Effector memory CD4-positive, alpha-beta T cell (primary cell): ENCODE results near the gene CHRND.
A peak's percentile ranks its signal among the peaks of the same experiment; 100 is the strongest.

Source experiments
- DNase-seq, 3 donors: peaks; one replicate each; pipeline ENCODE4 v3.0.0-alpha.2; 2020
- H3K27ac ChIP-seq: 2 replicates; pipeline ENCODE4 v1.7.0; 2013; ENCODE audit warnings: mild to moderate bottlenecking, low read length, moderate library complexity; ENCODE audit not compliant: insufficient read depth, poor library complexity, severe bottlenecking
- H3K27me3 ChIP-seq: replicated peaks from 2 replicates; pipeline ENCODE4 v1.7.0; 2013; ENCODE audit warnings: mild to moderate bottlenecking, low read length; ENCODE audit not compliant: insufficient read depth, control insufficient read depth, poor library complexity, severe bottlenecking
- H3K36me3 ChIP-seq: 2 replicates; pipeline ENCODE4 v1.7.0; 2013; ENCODE audit warnings: mild to moderate bottlenecking, low read length, moderate library complexity; ENCODE audit not compliant: control insufficient read depth, insufficient read depth
- H3K4me1 ChIP-seq: 2 replicates; pipeline ENCODE4 v1.7.0; 2013; ENCODE audit warnings: low read length, mild to moderate bottlenecking; ENCODE audit not compliant: control insufficient read depth, insufficient read depth, poor library complexity, severe bottlenecking
- H3K4me3 ChIP-seq: 2 replicates; pipeline ENCODE4 v1.7.0; 2013; ENCODE audit warnings: low read length, low read depth, mild to moderate bottlenecking; ENCODE audit not compliant: insufficient read depth, poor library complexity, severe bottlenecking
- H3K9me3 ChIP-seq: 2 replicates; pipeline ENCODE4 v1.7.0; 2013; ENCODE audit warnings: mild to moderate bottlenecking, low read length, moderate library complexity; ENCODE audit not compliant: control insufficient read depth

The CHRND gene

DNA sequence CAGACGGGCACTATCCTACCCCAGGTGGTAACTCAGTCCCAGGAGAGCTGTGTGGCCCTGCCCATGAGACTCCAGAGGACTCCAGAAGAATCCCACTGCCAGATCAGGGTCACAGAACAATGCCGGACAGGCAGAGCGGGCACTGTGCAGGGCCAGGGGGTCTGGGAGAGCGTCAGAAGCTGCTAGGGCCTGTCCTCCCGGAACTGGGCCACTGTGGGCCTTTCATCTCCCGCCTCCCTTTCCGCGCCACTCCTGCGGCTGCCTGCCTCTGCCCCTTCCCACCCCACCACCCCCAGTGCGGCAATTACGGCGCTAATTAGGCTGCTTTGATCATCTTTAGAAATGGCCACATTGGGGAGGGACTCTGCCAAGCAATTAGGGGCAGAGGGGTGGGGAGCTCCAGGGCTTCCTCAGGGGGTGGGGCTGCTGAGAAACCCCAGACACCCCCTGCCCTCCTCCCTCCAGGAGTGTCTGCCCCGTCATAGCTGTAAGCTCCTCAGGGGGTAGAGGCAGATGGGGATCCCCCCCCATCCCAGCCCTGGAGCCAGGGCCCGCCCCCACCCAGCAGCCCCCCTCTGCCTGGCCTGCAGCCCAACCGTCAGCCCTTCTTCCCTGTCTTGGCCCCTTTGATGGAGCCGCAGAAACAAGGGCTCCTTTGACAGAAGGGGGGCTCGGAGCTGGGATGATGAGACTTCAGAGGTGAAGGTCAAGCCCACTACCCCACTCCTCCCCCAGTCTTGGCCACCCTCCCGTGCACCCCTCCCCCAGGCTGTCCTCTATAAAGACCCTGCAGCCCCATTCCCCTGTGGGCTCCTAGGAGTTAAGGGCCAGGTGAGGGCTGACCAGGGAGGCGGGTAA is 6.2 kb upstream of the CHRND start, which contains the start of gene PRSS56:
PRSS56 (plus strand) TSS at position 808 of the 858 bp plus-strand sequence. CDS start 211 bp downstream, outside the sequence.
- H3K4me3 ChIP-seq = no peak within 1 kb of the TSS
- no peak within 1 kb of the TSS for H3K27ac ChIP-seq
- H3K4me1 ChIP-seq = peaks cover 27% of the 10 kb centered on the region
- no peak for DNase-seq
- H3K27me3 ChIP-seq = peaks cover 36% of the 10 kb centered on the region
- H3K36me3 ChIP-seq = no peaks in the 10 kb centered on the region
- no peaks in the 10 kb centered on the region for H3K9me3 ChIP-seq

- DNase-seq = no peak
- H3K36me3 ChIP-seq = no peaks in the 10 kb centered on the region
- H3K27ac ChIP-seq = no peak overlapping the region
- no peak overlapping the region for H3K4me3 ChIP-seq
- H3K27me3 ChIP-seq = peaks cover 40% of the 10 kb centered on the region
- no peaks in the 10 kb centered on the region for H3K9me3 ChIP-seq
- peaks cover 27% of the 10 kb centered on the region for H3K4me1 ChIP-seq
These were observed 5.5 kb upstream of the CHRND start for GRCh38 chr2:232520489-232520888.

DNA sequence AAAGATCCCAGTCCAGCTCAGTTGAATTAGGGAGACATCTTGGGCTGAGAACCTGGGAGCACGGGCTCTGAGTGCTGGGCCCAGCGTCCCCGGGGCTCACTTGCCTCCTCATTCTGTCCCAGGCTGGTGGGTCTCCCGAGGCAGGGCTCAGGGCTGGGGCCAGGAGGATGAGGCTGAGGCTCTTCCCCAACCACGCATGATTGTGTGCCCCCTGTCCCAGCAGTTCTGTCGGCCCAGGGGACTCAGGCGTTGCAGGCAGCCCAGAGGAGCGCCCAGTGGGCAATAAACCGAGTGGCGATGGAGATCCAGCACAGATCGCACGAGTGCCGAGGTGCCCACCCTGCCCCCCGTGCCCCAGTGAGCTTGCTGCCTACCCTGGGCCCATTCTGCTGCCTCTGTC is 4.9 kb upstream of the CHRND start:
- H3K27me3 ChIP-seq = peaks cover 40% of the 10 kb centered on the region
- no peaks in the 10 kb centered on the region for H3K9me3 ChIP-seq
- peaks cover 27% of the 10 kb centered on the region for H3K4me1 ChIP-seq
- no peak overlapping the region for H3K27ac ChIP-seq
- H3K36me3 ChIP-seq = no peaks in the 10 kb centered on the region
- no peak for DNase-seq
- no peak overlapping the region for H3K4me3 ChIP-seq

GRCh38 chr2:232521959-232522622 is 3.9 kb upstream of the CHRND start:
- peaks cover 27% of the 10 kb centered on the region for H3K4me1 ChIP-seq
- DNase-seq = peak; percentile 21 to 48 (median 30)
- H3K36me3 ChIP-seq = no peaks in the 10 kb centered on the region
- peaks cover 40% of the 10 kb centered on the region for H3K27me3 ChIP-seq
- peak overlapping the region; percentile 52 for H3K4me3 ChIP-seq
- H3K9me3 ChIP-seq = no peaks in the 10 kb centered on the region
- no peak overlapping the region for H3K27ac ChIP-seq

DNA sequence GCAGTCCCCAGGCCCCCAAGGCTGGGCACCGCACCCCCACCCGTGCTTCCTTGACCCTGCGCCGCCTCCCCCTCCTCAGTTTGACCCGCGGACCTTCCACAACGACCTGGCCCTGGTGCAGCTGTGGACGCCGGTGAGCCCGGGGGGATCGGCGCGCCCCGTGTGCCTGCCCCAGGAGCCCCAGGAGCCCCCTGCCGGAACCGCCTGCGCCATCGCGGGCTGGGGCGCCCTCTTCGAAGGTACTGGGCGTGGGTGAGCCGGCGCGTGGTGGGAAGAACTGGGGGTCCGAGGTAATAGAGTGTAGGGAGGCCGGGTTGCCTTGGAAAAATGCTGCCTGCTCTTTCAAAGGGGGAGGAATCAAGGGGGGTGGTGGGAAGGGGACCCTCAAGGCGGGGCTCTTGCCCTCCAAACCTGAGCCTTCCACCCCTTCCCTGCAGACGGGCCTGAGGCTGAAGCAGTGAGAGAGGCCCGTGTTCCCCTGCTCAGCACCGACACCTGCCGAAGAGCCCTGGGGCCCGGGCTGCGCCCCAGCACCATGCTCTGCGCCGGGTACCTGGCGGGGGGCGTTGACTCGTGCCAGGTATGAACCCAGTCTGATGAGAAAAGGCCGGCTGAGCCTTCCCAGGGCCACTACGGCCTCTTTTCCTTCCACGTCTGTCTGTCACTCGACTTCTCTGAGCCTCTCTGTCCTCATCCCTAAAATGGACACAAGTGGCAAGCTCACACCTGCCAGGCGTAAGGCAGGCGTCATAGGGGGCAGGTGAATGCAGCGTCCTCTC is 3.1 kb upstream of the CHRND start:
- no peak for DNase-seq
- Histone ChIP-seq H3K27me3 (peaks cover 40% of the 10 kb centered on the region), H3K4me3 (peak overlapping the region; percentile 52), H3K36me3 (no peaks in the 10 kb centered on the region), H3K4me1 (peaks cover 27% of the 10 kb centered on the region), H3K9me3 (no peaks in the 10 kb centered on the region), H3K27ac (no peak overlapping the region)

- Histone ChIP-seq H3K9me3 (no peaks in the 10 kb centered on the region), H3K36me3 (no peaks in the 10 kb centered on the region), H3K27ac (no peak overlapping the region), H3K27me3 (peaks cover 40% of the 10 kb centered on the region), H3K4me3 (no peak overlapping the region), H3K4me1 (peaks cover 27% of the 10 kb centered on the region)
- DNase-seq = no peak
These were observed 2.6 kb upstream of the CHRND start for GRCh38 chr2:232523402-232523681.

- Histone ChIP-seq H3K27ac (no peak overlapping the region), H3K9me3 (no peaks in the 10 kb centered on the region), H3K27me3 (peaks cover 40% of the 10 kb centered on the region), H3K4me1 (peaks cover 27% of the 10 kb centered on the region), H3K4me3 (peak overlapping the region; percentile 8), H3K36me3 (no peaks in the 10 kb centered on the region)
- no peak for DNase-seq
These were observed 2.0 kb upstream of the CHRND start for GRCh38 chr2:232523682-232524597.

DNA sequence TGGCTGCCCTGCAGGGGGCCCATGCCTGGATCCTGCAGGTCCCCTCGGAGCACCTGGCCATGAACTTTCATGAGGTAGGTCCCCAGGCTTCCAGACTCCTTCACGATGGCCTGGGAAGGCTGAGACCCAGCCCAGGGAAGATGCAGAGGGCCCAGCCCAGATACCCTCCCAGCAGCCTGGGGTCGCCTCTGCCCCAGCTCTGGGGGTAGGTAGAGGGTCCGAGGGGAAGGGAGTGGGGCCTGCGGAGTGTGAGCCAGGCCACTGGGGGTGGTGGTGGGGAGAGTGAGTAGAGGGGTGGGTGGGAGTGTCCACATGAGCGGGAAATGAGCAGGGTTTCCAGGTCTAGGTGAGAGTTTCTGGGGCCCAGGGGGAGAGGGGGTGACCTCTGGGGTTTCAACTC is 1.2 kb upstream of the CHRND start:
- Histone ChIP-seq H3K9me3 (no peaks in the 10 kb centered on the region), H3K27ac (no peak overlapping the region), H3K4me3 (no peak overlapping the region), H3K4me1 (peaks cover 27% of the 10 kb centered on the region), H3K27me3 (peaks cover 40% of the 10 kb centered on the region), H3K36me3 (no peaks in the 10 kb centered on the region)
- no peak for DNase-seq

DNA sequence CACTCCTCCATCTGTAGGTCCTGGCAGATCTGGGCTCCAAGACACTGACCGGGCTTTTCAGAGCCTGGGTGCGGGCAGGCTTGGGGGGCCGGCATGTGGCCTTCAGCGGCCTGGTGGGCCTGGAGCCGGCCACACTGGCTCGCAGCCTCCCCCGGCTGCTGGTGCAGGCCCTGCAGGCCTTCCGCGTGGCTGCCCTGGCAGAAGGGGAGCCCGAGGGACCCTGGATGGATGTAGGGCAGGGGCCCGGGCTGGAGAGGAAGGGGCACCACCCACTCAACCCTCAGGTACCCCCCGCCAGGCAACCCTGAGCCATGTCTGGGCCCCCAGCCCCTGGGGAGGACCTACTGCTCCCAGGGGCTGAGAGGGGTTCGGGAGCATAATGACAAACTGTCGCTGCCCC is 761 bp upstream of the CHRND start:
- H3K27ac ChIP-seq = no peak overlapping the region
- DNase-seq = no peak
- H3K27me3 ChIP-seq = peaks cover 40% of the 10 kb centered on the region
- H3K36me3 ChIP-seq = no peaks in the 10 kb centered on the region
- H3K9me3 ChIP-seq = no peaks in the 10 kb centered on the region
- peaks cover 27% of the 10 kb centered on the region for H3K4me1 ChIP-seq
- H3K4me3 ChIP-seq = no peak overlapping the region
